HK-2 (cell line): ENCODE results near the gene KCTD2.

ENCODE experiments used
- DNase-seq: peaks from one replicate; pipeline ENCODE4 v3.0.0-alpha.2; 2018; ENCODE audit not compliant: unreplicated experiment

KCTD2 gene

DNA sequence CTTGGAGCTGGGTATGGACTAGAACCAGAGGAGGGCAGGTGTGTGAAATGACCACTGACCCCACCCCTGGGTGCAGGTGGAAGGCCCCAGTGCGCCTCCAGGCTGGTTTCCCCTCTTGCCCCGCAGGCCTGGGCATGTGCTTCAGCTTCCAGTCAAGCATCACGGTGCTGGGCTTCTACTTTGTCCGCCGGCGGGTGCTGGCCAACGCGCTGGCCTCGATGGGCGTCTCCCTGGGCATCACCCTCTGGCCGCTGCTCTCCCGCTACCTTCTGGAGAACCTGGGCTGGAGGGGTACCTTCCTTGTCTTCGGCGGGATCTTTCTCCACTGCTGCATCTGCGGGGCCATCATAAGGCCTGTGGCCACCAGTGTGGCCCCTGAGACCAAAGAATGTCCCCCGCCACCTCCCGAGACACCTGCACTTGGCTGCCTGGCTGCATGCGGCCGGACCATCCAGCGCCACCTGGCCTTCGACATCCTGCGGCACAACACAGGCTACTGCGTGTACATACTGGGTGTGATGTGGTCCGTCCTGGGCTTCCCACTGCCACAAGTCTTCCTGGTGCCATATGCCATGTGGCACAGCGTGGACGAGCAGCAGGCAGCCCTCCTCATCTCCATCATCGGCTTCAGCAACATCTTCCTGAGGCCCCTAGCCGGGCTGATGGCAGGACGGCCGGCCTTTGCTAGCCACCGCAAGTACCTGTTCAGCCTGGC, 53.0 kb downstream of the KCTD2 start:
- no peak for DNase-seq

DNA sequence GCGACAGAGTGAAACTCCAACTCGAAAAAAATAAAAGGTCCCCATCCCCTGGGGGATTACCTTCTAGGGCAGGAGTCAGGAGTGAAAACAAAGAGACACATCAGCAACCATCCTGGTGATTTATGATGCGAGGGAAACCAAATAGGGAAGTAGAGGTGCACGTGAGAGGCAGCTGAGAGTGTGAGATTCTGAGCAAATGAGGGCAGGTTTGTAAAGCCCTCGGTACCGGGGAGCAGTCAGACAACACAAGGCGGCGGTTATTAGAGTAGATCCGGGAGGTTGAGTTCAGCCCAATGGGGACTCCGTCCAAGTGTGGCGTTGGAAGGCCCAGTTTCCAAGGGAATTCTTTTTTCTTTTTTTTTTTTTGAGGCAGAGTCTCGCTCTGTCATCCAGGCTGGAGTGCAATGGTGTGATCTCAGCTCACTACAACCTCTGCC, 55.4 kb downstream of the KCTD2 start:
- no peak for DNase-seq

DNA sequence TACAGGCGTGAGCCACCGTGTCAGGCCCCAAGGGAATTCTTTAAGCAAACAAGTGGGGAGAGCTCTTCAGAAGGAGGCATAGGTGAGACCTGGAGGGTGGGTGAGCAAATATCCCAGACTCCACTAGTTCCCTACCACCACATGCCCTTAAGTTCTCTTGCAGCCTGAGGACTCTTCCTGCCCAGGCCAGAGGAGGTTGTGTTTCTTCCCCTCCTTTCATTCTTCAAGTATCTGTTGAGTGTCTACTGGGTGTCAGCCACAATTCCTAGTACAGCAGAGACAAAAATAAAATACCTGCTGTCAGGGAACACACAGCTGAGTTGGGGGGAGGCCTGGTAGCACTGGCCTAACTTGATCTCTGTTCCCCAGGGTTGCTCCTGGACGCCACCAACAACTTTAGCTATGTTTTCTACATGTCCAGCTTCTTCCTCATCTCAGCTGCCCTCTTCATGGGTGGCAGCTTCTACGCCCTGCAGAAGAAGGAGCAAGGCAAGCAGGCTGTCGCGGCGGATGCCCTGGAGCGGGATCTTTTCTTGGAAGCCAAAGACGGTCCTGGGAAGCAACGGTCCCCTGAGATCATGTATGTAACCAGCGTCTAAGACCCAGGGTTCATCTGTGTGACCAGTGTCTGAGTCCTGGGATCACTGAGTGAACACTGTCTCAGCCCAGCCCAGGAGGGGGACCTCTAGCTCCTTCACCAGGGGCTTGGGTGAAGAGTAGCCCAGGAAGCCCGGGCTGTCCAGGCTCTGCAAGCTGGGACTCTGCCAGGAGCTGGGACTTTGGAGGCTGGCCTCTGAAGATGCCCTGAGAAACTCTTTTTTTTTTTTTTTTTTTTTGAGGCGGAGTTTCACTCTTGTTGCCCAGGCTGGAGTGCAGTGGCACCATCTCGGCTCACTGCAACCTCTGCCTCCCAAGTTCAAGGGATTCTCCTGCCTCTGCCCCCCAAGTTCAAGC, 56.9 kb downstream of the KCTD2 start:
- DNase-seq: no peak

DNA sequence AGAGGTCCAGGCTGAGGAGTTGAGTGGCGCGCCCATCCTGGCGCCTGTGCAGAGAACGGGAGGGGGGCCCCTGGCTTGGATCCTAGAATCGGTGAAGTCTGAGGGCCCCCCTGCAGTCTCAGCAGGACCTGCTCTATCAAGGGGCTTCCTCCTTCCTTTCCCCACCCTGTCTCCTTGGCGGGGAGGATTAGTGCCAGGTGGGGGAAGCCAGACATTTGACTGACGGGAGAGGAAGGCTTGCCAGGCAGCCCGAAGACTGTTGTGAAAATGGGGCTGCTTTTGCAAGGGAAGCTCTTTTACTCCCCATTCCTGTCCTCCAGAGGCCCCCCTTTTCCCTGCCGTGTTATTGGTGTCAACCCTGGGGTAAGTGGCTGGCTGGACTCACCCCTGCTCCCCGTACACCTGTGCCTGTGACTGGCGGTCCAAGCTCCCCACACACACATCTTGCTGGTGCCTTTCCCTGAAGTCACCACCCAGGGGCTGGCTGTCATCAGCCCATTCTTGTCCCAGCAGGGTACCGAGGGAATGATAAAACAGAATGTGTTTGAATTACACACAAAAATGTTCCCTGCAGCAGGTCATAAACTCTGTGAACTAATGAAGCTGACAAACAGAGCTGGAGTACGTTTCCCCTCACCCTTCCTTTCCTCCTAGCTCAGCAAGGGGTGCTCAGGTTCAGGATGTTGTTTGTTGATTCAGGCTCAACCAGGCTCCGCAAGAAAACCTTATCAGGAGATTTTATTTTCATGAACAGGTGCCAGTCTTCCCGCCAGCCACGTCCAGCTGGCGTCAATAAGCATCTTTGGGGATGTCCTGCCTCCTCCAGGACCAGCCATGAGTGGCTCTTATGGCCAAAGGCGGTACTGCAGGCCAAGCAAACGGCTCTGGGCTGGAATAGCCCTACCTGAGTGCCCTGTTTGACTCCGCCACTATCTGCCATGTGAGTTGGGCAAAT, 58.4 kb downstream of the KCTD2 start:
- DNase-seq: no peak

DNA sequence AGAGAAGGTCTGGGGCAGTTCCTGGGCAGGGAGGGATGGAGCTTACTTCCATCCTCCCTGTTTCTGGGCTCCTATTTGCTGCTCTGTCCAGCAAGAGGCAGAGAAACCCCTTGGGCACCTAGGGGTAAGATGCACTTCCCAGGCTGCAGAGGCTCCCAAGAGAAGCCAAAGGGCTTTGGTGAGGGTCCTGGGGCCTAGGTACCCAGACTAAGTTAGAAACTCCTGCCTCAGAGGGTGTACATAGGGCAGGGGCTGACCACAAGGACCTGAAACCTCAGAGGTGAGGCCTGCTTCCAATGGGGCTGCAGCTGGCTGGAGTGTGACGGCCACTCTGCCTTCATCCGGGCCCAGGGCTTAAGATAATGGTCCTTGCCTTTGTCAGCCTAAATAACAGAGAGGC, 61.2 kb downstream of the KCTD2 start:
- no peak for DNase-seq

DNA sequence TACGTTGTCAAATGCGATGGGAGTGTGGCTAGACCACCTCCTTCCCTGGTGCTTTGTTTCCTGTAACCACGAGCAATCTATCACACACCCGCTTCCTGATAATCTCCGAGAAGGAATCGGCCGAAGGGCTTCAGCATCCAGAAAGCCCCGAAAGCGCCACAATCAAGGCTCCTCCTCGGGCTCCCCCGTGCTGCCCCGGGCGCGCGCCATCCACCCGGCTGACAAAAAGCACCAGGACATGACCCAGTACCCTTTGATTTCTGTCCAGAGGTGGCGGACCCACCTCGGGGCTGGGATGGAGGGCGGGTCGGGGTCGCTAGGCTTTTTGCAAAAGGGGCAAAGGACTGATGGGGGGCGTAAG, 62.0 kb downstream of the KCTD2 start:
- no peak for DNase-seq

DNA sequence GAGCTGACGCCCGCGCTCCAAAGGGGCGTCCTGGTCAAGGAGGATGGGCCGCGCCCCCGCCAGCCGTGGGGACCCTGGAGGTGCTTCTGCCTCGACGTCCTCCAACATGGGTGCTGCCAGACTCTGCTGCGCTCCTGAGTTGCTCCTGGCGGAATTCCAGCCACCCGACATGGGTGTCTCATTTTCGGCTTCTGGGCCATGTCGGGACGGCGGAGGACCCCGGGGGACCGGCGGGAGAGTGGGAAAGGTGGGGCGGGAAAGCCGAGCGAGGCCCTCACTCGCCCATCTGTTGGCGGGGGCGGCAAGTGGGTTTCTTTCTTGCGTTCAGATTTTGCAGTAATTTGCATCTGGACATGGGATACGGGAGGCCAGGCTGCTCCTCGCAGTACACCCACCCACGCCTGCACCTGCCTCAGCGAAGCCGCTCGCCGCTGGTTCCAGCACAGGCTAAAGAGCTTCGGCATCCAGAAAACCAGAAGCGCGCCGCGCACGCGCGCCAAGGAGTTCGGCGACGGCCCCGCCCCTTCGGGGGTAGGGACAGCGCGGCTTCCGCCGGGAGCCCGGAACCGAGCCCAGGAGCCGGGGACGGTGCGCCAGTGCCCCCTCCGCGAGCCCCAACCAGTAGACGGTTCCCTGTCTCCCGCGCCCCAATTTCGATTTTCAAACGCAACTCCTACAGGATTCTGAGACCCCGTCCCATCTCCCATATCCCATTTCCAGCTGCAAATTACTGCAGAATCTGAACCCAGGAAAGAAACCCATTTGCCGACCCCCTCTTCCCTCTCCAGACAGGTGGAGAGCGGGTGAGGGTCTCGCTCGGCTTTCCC, 62.6 kb downstream of the KCTD2 start, which contains the start of gene ARMC7:
ARMC7 (plus strand) TSS at position 563 of the 827 bp plus-strand sequence. CDS start 320 bp downstream, outside the sequence.
- DNase-seq: peak; percentile 87

DNA sequence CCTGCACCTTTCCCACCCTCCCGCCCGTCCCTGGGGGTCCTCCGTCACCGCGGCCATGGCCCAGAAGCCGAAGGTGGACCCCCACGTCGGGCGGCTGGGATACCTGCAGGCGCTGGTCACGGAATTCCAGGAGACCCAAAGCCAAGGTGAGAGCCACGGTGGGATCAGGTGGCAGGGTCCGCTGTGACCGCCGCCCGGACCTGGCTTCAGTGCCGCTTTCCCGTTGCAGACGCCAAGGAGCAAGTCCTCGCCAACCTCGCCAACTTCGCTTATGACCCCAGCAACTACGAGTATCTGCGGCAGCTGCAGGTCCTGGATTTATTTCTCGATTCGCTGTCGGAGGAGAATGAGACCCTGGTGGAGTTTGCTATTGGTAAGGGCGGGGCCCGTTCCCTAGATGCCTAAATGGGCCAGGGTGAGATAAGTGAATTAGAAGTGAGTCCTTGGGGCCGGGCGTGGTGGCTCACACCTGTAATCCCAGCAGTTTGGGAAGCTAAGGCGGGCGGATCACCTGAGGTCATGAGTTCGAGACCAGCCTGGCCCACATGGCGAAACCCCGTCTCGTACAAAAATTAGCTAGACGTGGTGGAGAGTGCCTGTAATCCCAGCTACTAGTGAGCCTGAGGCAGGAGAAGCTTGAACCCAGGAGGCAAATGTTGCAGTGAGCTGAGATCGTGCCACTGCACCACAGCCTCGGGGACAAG, 63.4 kb downstream of the KCTD2 start:
- no peak for DNase-seq

DNA sequence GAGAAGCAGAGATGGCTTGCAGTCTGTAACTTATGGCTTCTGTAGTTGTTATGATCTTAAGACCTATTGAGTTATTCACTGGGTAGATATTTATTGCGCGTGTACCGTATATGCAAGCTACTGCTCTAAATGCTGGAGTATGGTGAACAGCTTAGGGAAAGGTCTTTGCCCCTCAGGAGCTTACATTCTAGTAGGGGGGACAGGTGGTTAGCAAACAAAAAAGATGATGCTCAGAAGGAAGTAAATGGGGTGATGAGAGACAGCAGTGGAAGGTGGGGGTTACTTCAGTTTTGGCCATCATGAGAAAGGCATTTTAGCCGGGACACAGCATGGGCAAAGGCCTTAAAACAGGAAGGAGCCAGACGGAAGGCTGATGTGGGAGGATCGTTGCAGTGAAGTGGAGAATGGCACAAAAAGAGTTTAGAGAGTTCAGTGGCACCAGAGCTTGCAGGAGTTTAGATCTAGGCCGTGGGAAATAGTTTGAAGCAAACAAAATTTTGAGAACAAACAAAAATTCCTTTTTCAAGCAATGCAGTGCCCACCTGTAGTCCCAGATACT, 64.8 kb downstream of the KCTD2 start:
- DNase-seq: no peak

DNA sequence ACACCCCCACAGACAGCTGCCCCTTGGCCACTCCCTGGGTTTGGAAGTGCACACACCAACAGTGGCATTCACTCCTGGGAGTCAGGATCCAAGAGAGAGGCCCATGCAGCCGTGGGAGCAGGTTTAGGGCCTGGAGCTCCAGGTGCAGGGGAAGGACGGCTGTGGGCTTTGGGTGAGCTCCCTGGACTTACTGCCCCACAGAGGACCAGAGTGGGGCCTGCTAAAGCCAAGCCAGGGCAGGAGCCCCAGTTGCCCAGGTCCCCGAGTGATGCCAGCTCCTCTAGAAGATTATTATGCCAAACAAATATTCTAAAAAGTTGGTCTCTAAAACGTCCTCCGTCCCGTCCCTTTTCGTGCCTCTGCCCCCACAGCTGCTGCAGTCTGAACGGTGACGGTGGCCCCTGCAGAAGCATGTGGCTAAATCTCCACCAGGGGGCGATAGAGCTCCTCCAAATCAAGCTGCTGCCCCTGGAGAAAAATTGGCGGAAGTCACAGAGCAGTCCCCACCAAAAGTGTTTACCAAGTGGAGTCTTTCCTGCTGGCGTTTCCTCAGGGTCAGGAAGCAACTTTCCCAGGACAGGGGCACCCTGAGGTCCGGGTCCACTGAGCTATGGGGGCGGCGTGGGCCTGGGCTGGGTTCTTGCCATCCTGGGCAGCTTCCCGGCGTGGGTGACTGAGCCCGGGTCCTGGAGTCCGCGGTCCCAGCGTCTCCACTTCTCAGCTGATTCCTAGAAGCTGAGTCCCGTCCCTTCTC, 67.0 kb downstream of the KCTD2 start:
- peak; percentile 85 for DNase-seq

DNA sequence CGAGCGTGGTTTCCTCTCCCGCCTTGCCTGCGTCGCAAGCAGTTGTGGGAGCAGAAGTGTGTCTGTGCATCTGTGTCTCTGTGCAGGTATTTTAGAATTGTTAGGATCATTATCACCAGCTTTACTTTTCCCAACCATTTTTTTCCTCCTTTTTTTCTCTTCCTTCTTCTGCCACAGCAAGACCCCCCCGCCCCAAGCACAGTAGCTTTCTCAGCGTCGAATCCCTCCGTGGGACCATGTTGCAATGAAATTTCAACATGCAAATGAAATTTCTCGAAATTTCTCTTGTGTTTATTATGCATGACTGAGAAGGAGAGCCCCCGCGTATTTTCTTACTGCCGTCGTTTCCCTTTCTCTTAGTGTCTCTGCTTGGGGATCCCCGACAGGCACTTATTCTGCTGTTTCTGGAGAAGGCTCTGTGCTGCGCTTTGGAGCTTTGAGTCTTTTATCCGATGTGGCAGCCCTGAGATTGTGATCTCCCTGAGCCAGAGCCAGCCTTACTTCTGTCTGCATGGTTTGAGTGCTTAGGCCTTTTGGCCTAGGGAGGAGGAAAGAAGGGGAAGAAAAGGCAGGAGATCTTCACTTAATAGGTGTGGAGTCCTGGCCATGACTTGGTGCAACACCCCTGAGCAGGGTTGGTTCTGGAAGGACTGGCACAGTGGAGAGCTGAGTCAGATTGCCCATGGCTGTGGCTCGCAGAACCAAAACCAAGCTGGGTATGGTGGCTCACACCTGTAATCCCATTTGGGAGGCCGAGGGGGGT, 67.7 kb downstream of the KCTD2 start:
- no peak for DNase-seq
